NCI-H1417 (cell line): ENCODE results near the gene FGD2.
A peak's percentile ranks its signal among the peaks of the same experiment; 100 is the strongest.

Source experiments
- DNase-seq, 3 experiments: peaks; one replicate each; lab custom pipeline; 2025; lab: John Stamatoyannopoulos, UW

FGD2 gene

DNA sequence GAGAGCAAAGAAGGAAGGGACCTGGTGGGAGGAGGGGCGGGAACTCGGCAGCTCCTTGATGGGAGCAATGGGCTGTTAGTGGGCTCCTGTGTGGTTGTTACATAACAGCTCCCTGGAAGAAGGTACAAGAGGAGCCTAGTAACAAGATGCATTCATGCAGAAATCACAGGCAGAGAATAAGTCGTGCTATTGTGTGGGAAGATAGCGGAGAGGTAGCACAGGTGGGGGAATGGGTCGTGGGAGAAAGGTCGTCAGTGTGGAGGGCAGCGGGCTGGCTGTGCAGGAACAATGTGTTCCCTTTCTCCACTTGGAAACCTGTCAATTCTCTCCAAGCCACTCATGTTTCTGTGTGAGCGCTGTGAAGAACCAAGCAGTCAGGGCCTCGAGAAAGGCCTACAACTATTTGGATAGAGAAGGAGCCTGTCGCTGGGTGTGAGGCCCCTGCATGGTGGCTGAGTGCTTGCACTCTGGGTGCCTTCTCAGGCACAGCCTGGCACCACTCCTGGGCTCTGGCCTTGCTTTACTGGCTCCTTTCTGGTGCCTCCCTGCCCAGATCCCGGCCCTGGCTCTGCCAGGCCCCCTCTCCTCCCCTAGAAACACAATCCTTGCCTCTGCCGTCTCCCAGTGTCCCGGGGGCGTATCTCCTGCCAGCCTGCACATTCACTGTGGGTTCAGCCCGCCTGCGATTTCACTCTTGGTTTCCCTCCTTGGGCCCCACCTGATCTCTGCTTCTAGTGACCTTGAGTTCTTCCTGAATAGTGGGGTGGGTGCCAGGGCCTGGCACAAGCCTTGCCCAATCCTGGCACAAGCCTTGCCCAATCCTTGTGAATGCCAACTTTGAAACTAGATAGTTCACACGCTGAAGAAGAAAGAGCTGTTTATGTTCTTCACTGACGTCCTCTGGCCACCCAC lies 7.4 kb upstream of the FGD2 start:
- DNase-seq: peak in 1 of 3 experiments; percentile 36

DNA sequence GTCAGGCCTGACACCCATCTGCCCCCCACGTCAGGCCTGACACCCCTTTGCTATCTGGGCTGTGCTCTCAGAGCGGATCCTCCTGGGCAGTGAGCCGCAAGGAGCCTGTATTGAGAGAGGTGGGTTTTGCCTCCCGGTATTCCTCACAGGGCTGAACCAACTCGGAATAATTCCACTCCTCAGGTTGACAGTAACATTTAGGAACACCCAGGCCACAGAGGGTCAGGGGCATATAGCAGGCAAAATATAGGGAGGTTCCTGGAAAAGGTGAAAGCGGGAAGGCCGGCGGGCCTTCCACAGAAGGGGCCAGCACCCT lies 6.8 kb upstream of the FGD2 start:
- no peak for DNase-seq

DNA sequence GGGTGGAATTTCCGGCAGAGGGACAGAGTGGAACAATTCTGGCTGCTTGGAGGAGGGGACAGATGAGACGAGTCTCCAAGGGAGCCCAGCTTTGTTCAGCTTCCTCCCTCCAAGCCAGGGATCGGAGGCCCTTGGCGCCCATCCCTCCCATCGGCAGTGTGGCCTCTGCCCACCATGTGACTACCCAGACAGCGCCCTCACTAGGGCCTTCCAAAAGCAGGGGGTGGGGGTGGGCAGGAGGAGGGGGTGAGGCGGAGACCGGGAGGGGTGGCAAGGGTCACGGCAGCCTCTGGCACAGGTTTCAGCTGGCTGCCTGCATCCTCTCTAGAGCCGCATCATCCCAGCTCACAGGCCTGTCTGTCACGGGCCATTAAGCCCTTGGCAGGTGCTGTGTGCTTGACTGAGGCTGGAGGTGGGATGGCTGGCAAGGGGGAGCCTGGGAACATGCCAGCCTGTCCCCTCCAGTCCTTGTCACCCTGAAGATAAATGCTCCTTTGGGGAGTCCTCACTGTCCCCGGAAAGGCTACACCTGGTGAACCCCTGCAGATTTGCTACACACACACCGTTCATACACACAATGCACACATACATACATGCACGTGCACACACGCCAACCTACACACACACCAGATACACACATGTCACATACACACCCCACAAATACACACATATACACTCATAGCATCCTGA lies 6.2 kb upstream of the FGD2 start:
- DNase-seq: peak; percentile 31 to 90 (median 73)

DNA sequence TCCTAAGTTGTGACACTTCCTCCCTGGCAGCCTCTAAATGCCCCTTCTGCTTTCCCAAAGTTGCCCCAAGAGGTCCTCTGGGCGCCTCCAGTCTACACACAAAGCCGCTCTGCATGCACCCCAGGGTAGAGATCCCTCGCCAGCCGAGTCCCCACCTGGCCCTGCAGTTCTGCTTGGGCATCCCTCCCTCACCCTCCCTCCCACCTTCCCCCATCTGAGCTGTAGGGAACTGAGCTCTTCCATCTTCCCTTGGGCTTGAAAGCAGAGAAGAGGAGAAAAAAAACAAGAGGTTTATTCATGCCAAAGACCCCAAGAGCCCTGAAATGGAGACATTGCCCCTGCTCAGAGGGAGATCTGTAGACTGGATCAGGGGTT lies 5.7 kb upstream of the FGD2 start:
- DNase-seq: peak in 2 of 3 experiments; percentile 40 to 79

DNA sequence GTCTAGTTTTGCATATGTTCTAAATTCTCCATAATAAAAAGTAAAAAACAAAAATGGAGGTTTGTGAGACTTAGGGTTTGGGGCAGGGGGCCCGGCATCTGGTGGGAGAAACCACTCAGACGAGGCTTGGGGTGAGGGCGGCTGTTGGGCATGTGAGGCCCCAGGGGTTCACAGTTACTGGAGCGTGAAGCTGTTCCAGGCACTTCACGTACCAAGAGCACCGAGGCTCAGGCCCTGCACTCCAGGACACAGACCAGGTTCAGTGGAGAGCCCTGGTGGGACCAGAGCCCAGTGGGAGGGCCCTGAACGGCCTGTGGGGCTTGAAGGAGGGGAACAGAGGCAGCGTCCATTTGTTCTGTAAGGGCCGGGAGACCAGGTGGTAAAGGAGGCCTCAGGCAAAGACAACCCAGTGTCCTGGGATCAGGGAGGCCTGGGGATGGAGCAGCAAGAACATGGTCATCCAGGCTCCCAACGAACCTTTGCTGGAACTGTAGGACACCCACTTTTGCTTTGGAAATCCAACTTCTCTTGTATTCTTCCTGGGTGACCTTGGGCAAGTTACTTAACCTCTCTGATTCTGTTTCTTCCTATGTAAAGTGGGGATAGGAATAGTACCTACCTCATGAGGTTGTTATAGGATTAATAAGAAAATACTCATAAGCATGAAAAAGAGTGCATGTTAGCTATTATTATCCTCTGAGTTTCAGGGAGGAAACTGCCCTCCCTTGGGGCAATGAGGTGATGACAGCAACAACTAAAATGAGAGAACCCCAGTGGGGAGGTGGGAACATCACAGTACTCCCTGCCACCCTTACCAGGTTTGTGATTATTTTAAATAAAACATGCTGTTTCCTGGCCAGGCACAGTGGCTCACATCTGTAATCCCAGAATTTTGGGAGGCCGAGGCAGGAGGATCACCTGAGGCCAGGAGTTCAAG lies 1.1 kb upstream of the FGD2 start:
- DNase-seq: peak in 1 of 3 experiments; percentile 53

DNA sequence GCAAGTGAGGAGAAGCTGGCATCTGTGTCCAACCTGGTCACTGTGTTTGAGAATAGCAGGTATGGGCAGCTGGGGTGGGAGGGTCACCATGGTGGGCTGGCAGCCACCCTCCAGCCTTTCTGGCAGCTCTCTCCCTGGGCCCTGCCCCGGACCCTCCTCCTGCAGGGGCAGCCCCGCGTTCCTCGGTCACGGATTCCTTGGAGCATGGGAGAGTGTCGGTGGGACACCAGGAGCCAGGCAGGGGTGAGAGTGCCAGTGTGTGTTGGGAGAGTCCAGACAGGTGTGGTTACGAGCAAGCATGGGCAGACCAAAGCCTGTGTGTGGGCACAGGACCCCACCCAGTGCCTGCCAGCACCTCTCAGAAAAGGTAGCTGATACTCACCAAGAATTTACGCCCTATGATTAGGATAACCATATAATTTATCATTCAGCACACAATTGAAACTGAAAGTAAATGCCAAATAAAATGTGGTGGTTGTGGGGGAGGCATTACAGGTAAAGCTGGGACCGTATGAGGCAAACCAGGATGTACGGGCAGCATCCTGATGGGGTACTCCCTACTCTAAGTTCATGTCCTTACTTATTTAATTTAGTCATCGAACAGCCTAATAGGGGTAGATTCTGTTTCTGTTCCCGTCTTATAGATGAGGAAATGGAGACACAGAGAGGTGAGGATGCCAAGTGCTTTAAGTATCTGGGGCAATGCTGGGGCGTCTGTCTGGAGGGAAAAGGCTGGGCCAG lies 542 bp downstream of the FGD2 start:
- DNase-seq: peak in 1 of 3 experiments; percentile 32

DNA sequence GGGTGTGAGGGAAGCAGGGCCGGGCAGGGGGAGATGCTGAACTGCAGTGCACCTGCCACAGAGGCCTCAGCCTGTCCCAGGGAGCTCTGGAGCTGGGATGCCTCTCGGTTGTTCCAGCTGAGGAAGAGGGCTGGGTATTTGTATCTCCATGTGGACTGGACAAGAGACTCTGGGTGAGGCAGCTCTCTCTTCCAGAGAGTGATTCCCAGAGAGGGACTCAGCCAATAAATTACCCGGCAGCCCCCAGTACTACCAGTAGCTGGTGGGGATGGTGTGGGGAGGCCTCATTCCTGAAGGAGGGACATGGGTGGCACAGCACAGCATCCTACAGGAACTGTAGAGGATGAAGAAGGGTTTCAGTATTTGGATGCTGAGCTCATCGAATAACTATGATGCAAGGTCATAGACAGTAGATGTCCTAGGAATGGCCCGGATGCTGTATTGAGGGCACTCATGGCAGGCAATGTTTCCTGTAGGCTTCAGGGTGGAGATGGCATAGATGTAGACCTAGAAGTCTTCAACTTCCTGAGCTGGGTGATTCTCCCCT lies 1.4 kb downstream of the FGD2 start:
- DNase-seq: no peak

DNA sequence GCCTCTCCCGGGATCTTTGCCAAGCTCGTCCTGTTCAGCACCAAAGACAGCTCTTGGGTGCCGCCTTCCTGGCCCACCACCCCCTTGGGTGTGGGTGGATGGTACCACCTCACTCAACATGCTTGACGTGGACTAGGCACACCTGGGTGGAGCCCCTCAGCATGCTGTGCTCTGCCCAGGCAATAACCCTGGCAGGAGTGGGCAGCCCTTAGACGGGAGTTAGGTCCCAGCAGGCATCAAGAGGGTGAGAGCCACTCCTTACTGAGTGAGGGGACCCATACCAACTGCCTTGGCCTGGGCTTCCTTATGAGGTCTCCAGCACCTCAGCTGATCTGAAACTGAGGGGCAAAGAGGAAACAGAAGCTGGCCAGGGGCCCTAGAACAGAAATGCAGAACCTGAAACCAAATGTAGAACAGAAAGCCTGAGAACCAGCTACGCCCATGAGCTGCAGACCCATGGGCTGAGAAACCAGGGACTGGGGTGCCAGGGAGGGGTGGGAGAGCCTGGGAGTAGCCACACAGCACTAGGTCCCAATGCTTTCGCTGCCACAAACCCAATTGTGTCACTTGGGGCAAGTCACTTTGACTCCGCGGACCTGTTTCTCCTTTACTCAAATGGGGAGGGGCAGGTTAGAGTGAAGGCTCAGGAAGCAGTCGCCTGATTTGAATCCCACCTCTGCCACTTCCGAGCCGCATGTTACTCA lies 2.0 kb downstream of the FGD2 start:
- no peak for DNase-seq

DNA sequence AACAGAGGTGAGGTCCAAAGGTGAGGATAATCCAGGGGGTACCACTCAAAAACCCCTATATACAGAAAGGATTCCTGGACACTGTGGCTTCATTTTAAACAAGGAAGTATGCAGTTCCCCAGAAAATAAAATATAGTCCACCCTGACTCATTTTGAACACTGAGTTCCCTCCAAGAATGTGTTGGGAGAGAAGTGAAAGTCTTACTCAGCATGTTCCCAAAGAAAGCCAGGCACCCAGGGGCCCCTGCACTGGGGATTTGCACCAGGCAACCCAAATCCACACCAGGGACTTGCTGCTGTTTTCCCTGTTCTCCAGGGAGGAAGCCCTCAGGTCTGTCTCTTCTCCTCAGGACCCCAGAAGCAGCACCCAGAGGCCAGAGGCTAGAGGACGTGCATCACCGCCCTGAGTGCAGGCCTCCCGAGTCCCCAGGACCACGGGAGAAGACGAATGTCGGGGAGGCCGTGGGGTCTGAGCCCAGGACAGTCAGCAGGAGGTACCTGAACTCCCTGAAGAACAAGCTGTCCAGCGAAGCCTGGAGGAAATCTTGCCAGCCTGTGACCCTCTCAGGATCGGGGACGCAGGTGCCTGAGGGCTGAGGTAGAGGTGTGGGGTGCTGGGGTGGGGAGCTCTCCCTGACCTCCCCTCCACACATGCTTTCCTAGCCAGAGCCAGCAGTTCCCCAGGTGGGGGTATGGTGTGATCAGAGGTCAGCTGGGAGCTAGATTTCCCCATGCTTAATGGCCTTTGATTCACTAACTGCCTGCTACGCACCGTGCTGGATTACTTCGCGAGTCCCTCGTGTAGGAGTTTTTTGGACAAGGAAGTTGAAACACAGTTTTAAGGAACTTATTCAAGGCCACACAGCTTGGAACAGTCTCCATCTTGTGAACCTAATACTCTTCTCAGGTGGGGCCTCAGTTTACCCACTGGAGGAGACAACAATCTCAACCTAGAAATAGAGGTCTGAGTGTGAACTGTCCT lies 3.3 kb downstream of the FGD2 start:
- DNase-seq: no peak

DNA sequence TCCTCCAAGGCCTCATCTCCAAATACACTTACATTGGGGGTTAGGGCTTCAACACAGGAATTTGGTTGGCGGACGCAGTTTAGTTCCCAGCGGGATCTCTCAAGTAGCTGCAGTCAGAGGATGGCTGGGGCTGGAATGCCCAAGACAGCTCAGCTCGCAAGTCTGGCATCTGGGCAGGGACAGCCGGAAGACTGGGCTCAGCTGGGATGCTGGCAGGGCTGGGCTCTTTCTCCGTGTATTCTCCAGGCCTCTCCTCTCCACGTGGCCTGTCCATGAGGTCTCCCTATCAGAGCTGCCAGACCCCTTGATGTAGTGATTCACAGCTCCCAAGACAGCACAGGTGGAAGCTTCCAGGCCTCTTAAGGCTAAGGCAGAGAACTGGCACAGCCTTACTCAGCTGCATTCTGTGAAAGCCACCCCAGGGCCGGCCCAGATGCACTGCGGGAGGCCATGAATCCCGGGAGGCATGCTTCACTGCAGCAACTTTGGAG lies 5.0 kb downstream of the FGD2 start:
- no peak for DNase-seq

DNA sequence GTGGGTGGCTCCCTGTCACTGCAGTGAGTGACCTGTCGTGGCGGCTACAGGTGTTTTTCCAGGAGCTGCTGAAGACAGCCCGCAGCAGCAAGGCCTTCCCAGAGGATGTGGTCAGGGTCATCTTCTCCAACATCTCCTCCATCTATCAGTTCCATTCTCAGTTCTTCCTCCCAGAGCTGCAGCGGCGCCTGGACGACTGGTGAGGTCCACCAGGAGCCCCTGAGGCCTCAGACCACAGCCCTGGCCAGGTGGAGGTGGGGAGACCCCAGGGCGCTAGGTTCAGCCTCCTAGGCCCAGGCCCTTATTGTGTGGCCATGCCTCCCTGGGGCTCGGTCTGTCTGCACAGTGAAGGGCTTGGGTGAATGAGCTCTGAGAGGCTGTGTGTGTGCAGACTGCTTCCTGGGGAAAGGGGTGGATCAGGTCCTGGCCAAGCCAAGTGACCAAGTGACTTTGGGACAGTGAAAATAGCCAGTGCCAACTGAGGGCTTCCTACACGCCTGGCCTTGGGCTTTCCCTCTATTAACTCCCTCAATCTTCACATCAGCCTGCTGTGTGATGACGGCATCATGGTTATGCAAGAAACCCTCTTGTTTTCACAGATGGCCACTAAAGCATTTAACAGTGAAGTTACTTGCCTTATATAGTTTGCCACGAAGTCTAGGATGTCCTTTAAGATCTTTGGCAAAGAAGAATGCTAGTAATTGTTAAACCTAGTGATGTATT lies 6.4 kb downstream of the FGD2 start:
- no peak for DNase-seq

DNA sequence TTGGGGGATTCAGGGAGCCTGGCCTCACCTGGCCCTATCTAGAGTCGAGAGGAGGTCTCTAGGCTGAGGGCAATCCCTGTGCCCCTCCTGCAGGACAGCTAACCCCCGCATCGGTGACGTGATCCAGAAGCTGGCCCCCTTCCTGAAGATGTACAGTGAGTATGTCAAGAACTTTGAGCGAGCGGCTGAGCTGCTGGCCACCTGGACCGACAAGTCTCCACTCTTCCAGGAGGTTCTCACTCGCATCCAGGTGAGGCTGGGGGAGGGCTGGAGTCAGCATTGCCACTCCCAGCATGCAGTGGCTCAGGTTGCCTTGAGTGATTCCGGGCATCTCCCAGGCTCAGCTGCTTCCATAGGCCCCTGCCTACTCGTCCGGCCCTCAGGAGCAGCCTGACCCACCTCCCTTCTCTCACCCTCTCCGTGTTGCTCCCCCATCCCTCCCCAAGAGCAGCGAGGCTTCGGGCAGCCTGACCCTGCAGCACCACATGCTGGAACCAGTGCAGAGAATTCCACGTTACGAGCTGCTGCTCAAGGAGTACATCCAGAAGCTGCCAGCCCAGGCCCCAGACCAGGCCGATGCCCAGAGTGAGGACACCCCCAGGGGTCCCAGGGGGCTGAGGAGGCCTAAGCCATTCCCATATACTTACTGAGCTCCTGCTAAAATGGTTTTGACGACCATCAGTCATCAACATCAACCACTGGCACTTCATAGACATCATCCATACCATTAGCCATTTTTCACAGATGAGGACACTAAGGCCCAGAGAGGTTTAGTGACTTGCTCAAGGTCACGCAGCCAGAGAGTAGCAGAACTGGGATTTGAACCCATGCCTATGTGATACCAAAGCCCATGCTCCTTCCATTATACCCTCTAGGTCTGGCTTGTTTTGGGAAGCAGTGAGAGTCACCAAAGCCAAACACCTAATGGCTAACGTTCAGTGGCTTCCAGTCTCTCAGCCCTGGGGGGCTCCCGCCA lies 8.3 kb downstream of the FGD2 start:
- peak in 1 of 3 experiments; percentile 50 for DNase-seq

DNA sequence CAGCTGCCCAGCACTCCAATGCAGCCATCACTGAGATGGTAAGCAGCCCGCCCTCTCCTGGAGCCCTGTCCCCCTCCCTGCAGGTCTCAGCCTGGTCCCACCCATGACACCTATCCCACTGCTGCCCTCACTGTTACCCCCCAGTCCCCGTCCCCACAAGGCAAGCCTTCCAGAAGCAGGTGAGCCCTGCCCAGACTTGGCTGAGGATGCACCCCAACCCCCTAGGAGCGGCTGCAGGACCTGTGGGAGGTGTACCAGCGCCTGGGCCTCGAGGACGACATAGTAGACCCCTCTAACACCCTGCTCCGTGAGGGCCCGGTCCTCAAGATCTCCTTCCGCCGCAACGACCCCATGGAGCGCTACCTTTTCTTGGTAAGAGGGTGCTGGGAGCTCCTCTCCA lies 9.2 kb downstream of the FGD2 start:
- DNase-seq: no peak

DNA sequence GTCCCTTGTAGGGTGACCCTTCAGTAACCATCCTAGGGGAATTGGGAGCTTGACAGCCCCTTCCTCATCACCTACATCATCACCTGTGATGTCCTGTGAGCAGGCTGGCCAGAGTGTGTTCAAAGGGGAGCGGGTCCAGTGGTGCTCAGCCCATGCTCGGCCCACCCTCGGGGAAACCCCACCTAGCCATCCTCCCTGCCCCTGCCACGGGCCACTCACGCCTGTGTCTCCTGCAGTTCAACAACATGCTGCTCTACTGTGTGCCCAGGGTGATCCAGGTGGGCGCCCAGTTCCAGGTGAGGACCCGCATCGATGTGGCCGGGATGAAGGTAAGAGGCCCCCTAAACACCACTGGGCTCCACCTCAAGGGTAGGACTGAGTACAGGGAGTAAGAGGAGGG lies 10.1 kb downstream of the FGD2 start:
- DNase-seq: no peak

DNA sequence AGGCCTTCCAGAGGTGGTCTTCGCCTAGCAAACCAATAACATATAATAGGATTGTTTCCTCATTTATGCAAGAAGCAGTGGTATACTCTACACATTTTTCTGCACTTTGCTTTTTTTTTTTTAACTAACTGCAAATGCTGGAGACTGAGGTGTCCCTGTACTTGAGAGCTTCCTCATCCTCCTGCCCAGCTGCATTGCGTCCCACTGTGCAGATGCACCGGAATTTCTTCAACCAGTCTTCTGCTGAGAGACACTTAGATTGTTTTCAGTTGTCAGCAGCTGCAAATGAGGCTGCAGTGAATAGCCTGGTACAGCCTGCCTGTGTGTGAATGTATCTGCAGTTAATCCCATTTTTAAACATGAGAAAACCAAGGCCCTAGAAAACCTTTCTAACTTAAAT lies 11.5 kb downstream of the FGD2 start:
- no peak for DNase-seq

DNA sequence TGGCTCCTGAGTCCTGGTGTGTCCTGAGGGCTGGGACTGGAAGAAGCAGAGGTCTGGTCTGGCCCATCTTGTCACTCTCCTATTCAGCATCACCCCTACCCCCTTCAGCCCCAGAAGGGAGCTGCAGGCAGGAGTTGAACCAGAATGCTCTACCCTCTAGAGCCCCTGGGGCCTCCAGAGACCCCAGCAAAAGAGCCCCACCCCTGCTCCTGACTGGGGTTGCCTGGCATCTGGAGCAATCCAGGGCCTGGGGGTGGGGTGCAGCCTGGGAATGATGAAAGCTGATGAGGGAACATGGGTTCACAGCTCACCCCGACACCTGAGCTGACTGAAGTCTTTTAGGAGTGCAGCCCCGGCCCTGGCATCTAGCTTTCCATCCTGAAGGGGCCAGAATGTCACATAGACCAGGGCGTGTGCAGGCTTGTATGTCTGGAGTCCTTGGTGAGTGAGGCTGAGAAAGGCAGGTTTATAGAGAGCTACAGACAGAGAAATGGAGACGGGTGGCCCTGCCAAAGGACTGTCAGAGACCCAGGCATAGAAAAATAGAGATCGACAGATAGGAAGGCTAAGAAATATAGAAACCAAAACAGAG lies 12.2 kb downstream of the FGD2 start:
- peak in 2 of 3 experiments; percentile 47 to 62 for DNase-seq
